ENCODE measurements around the gene PGBD2. TPM values are rescaled to one million over a fixed set of nuclear protein-coding genes. Genes with fewer than 3 reads are reported as not detected.

The PGBD2 gene
- total and polyA plus RNA-seq, 9 of the 15 experiments (the other 6 are each of a cell fraction or from before 2014, with no cell fraction given) = 11.9 to 21.8 (median 14.7) TPM

DNA sequence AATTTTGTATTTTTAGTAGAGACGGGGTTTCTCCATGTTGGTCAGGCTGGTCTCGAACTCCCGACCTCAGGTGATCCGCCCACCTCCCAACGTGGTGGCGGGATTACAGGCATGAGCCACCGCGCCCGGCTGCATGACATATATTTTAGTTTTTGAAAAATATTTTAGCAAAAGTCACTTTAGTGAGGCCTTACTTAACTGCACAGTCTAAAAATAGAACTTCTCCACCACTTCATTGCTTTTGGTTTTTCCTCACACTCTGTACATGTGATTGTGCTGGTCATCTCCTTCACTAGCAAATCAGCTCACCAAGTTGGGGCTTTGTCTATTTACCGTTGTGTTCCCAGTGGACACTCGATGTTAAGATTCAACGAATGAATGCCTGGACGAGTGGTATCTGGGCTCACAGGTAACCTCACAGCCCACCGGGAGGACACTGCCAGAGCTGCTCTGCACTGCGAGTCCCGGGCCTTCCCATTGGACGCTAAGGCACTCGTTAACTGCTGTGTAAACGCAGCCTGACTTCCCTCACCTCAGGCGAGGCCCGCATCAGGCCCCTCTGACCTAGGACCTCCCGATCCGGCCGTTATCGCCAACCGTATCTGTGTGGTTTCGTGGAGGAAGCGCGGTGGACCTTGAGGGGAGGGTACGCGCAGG, 33.2 kb upstream of the PGBD2 start (continued):
- TF ChIP-seq, protein P1, sequence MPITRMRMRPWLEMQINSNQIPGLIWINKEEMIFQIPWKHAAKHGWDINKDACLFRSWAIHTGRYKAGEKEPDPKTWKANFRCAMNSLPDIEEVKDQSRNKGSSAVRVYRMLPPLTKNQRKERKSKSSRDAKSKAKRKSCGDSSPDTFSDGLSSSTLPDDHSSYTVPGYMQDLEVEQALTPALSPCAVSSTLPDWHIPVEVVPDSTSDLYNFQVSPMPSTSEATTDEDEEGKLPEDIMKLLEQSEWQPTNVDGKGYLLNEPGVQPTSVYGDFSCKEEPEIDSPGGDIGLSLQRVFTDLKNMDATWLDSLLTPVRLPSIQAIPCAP (CRISPR knock-in tag; IDR thresholded peaks at IDR 0.05; ENCODE audit: borderline replicate concordance) = no peak
- TF ChIP-seq PHF20 (IDR thresholded peaks at IDR 0.05; ENCODE audit: partially characterized antibody) (no peak), RBM17 (IDR thresholded peaks at IDR 0.05; ENCODE audit: borderline replicate concordance, low read depth, low read length) (no peak), TCF3 (CRISPR knock-in tag; IDR thresholded peaks at IDR 0.05) (no peak), NUFIP1 (IDR thresholded peaks at IDR 0.05; ENCODE audit: partially characterized antibody) (no peak), RFX5 (IDR thresholded peaks at IDR 0.05; ENCODE audit: low read depth, low read length) (no peak), KDM5B (IDR thresholded peaks at IDR 0.05; ENCODE audit: insufficient replicate concordance, low read depth, low read length) (peak; percentile 42), SRSF1 (IDR thresholded peaks at IDR 0.05; ENCODE audit: low read depth, low read length) (no peak), MYBL2 (IDR thresholded peaks at IDR 0.05; ENCODE audit: low read depth) (no peak), MYBL2 (CRISPR knock-in tag; IDR thresholded peaks at IDR 0.05; ENCODE audit: borderline replicate concordance) (no peak)
- TF ChIP-seq, protein P2, sequence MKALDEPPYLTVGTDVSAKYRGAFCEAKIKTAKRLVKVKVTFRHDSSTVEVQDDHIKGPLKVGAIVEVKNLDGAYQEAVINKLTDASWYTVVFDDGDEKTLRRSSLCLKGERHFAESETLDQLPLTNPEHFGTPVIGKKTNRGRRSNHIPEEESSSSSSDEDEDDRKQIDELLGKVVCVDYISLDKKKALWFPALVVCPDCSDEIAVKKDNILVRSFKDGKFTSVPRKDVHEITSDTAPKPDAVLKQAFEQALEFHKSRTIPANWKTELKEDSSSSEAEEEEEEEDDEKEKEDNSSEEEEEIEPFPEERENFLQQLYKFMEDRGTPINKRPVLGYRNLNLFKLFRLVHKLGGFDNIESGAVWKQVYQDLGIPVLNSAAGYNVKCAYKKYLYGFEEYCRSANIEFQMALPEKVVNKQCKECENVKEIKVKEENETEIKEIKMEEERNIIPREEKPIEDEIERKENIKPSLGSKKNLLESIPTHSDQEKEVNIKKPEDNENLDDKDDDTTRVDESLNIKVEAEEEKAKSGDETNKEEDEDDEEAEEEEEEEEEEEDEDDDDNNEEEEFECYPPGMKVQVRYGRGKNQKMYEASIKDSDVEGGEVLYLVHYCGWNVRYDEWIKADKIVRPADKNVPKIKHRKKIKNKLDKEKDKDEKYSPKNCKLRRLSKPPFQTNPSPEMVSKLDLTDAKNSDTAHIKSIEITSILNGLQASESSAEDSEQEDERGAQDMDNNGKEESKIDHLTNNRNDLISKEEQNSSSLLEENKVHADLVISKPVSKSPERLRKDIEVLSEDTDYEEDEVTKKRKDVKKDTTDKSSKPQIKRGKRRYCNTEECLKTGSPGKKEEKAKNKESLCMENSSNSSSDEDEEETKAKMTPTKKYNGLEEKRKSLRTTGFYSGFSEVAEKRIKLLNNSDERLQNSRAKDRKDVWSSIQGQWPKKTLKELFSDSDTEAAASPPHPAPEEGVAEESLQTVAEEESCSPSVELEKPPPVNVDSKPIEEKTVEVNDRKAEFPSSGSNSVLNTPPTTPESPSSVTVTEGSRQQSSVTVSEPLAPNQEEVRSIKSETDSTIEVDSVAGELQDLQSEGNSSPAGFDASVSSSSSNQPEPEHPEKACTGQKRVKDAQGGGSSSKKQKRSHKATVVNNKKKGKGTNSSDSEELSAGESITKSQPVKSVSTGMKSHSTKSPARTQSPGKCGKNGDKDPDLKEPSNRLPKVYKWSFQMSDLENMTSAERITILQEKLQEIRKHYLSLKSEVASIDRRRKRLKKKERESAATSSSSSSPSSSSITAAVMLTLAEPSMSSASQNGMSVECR (CRISPR knock-in tag; IDR thresholded peaks at IDR 0.05) = peak; percentile 76; the same call in 1 of the 2 replicates
- TF ChIP-seq, protein P3, sequence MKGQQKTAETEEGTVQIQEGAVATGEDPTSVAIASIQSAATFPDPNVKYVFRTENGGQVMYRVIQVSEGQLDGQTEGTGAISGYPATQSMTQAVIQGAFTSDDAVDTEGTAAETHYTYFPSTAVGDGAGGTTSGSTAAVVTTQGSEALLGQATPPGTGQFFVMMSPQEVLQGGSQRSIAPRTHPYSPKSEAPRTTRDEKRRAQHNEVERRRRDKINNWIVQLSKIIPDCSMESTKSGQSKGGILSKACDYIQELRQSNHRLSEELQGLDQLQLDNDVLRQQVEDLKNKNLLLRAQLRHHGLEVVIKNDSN (CRISPR knock-in tag; IDR thresholded peaks at IDR 0.05) = peak; percentile 36; the same call in 1 of the 2 replicates
- TF ChIP-seq, protein P4, sequence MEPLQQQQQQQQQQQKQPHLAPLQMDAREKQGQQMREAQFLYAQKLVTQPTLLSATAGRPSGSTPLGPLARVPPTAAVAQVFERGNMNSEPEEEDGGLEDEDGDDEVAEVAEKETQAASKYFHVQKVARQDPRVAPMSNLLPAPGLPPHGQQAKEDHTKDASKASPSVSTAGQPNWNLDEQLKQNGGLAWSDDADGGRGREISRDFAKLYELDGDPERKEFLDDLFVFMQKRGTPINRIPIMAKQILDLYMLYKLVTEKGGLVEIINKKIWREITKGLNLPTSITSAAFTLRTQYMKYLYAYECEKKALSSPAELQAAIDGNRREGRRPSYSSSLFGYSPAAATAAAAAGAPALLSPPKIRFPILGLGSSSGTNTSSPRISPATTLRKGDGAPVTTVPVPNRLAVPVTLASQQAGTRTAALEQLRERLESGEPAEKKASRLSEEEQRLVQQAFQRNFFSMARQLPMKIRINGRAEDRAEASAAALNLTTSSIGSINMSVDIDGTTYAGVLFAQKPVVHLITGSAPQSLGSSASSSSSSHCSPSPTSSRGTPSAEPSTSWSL (CRISPR knock-in tag; IDR thresholded peaks at IDR 0.05; ENCODE audit: borderline replicate concordance) = 0 out of 2 replicates have a peak, but pooled peaks have one; percentile 11
